GM21423 (cell line): ENCODE data around the gene FHOD3.

Experiments
- ATAC-seq: cut with Tn5 transposase; IDR thresholded peaks from one replicate; pipeline ENCODE4 v1.9.1; 2021; ENCODE audit warnings: mild to moderate bottlenecking, moderate library complexity; ENCODE audit not compliant: unreplicated experiment

Gene FHOD3

GRCh38 chr18:36643061-36643460, 345.5 kb downstream of the FHOD3 start:
- ATAC-seq: no peak

- ATAC-seq: no peak
Measured at GRCh38 chr18:36648803-36649202, 351.3 kb downstream of the FHOD3 start.

DNA sequence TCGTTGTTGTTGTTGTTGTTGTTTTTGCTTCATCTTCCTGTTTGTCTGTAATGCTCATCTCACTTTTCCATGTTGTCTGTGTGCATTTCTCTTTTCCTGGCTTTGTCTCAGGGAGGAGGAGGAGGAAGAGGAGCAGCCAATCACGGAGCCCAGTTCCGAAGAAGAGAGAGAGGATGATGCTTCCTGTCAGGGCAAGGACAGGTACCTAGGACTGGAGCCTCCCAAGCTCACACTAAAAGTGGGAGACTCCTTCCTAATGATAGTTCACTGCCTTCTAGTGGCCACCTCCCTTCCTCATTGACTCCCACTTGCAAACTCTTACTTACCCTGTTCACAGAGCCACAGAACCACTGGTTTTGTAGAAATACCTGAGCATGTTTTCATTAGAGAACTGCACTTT, 351.7 kb downstream of the FHOD3 start:
- ATAC-seq: no peak

- ATAC-seq: no peak
Measured at GRCh38 chr18:36650266-36650665, 352.8 kb downstream of the FHOD3 start.

- peak; percentile 89 for ATAC-seq
Measured at GRCh38 chr18:36650906-36651305, 353.4 kb downstream of the FHOD3 start.

DNA sequence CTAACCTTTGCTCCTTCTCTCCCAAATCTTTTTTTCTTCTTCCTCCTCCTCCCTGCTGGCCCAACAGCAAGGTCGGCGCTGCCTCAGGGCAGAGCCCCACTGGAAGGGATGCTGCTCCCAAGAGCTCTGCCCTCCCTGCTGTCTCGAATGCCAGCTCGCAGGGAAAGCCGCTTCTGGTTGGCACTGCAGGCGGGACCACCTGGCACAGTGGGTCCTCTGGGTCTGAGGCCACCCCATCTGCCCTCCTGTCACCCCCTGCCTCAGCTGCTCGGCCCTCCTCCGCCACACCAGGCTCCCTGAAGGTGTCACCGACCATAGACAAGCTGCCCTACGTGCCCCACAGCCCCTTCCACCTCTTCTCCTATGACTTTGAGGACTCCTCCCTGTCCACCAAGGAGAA, 355.0 kb downstream of the FHOD3 start:
- ATAC-seq: no peak

DNA sequence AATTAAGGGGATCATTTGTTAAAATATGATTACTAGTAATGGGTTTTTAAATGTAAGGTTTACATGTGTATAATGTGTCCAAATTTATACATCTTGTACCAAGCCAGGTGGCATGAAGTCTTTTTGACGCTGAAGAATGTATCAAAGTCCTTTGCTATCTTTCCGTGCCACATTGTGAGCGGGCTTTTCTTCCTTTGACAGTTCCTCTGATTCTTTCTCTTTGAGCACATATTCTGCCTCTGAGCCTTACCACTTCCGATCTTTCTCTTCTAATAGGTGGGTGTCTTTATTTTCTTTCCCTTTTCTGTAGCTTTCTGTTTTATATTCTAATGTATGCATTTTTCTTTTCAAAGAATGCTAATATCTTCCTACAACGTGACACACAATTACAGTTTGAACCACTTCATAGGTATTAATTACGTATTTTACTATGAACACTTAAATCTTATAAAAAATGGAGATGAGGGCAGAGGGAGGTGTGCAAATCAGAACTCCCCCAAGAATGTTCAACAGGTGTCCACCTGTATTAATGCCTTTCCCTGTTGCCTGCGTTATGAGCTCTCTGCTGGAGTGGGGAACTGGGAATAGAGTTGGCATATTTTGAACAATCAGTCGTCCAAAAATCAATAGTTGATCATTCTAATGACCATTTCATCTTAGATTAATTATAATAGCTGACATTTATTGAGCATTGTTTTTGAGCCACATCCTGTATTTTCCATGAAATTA, 355.8 kb downstream of the FHOD3 start:
- no peak for ATAC-seq

GRCh38 chr18:36653870-36654269, 356.4 kb downstream of the FHOD3 start:
- ATAC-seq: no peak

DNA sequence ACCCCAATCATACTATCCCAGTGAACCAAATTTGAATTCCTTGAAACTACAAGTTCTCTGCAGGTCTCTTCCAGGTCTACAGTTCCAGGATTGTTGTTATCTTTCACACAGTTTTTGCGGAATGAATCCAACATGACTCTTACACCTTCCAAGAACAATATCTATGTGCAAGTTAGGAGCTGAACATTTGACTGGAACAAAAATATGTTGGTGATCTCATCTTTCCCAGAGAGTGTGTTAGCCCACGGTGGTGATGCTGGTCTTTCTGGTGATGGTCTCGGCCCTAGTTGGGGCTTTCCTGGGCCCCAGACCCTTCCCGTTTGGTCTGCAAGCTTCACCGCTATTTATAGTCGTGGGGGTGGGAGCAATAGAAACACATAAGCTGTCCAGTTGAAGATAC, 357.6 kb downstream of the FHOD3 start:
- no peak for ATAC-seq

DNA sequence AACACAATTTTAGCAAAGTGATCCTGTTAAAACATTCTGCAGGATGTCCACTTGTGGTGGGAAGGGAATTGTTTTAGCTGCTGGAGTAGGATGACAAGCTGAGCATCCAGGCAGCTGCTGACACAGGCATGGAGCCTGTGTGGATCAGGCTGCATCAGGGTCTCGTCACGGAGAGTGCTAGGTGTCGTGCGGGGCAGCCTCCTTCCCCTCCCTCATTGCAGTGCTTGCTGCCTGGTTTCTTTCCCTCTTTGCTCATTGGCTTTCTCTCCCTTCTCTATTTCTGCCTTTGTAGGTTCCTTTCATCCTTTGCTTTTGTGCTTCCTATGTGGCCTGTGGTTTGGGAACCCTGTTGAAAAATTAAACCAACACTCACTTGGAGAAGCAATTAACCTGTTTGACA, 358.4 kb downstream of the FHOD3 start:
- ATAC-seq: no peak

DNA sequence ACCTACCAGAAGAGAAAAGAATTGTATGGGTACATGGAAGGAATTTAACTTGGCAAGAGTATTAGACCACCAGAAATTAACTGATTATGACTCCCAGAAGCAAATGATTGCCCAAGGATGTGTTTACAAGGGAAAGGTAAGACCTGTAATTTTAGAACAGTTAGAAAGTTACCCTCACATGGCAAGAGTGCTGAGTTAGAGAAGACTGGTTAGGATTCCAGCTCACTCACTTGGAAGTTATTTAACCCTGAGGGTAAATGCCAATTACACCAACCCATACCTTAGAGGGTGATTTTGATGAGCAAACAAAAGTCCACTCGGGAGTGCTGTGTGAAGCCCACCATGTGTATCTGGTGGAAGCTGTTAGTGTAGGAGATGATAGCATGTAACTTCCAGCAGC, 361.1 kb downstream of the FHOD3 start:
- ATAC-seq: no peak

GRCh38 chr18:36660311-36660710, 362.8 kb downstream of the FHOD3 start:
- no peak for ATAC-seq

- ATAC-seq: no peak
Measured at GRCh38 chr18:36661999-36662398, 364.5 kb downstream of the FHOD3 start.

- ATAC-seq: no peak
Measured at GRCh38 chr18:36663312-36663711, 365.8 kb downstream of the FHOD3 start.

GRCh38 chr18:36665952-36666351, 368.4 kb downstream of the FHOD3 start:
- no peak for ATAC-seq

GRCh38 chr18:36667811-36668210, 370.3 kb downstream of the FHOD3 start:
- ATAC-seq: no peak

DNA sequence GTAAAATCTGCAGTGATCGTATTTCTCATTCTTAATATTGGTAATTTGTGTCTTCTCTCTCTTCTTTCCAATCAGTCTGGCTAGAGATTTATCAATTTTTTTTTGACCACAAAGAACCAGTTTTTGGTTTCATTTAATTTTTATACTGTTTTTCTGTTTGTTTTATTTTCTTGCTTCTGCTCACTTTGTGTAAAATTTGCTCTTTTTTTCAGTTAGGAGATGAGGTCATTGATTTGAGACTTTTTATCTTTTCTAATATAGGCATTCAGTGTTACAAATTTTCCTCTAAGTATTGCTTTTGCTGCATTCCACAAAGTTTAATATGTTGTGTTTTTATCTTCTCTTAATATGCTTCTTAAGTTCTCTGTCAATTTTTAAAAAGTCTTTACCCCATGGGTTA, 370.8 kb downstream of the FHOD3 start:
- no peak for ATAC-seq

DNA sequence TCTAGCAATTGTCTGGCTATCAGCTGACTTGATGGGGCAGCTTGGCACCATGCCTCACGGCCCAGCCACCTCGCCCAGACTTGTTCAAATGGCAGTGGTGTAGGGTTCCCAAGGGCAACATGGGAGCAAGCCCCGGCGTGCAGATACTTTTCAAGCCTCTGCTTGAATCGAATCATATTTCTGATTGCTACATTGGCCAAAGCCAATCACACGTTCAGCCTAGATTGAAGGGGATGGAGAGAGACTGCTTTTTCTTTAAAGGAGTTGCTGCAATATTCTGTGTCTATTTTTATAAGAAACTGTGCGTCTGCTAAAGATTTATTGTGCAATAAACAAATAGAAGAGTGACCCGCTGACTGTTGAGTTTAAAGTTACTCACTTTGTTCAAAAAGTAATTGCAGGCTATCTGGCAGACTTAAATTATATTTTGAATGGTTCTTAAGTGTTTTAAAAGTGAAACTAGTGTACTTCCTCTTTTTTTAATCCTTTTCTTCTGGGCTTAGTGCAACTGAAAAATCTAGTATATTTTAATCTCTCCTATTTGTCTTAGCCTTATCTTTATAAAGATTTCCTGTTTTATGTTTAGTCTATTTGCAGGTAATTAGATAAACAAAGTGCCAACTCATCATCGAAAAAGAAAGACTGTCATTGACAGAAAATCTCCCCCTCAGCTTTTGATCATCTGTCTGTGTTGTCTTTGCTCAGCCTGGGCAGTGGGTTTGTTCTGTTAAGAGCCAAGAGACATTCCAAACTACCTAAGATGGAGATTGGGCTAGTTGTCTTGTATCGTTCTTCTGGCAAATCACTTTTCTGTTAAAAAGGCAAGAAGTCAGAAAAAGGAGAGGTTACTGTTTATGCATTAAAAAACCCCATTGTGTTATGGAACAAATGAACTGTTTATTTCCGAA, 375.2 kb downstream of the FHOD3 start:
- peak; percentile 80 for ATAC-seq

- no peak for ATAC-seq
Measured at GRCh38 chr18:36673452-36673851, 375.9 kb downstream of the FHOD3 start.

- no peak for ATAC-seq
Measured at GRCh38 chr18:36675076-36675475, 377.6 kb downstream of the FHOD3 start.

DNA sequence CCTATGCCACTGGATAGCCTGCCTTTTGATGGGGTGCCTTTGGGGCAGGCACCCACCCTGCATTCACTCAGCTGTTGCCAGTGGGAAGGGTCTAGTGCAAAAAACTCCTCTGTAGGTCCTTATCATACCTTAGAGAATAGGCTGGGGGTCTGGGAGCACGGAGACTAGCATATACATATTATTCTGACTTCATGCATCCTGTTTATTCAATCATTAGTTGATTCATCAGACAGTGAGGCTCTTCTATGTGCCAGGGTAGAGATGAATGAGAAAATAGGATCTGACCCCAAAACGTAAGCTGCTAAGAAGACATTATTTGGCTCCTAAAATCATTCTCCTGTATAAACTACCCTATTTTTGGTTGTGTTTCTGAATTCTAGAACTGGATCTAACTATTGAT, 378.0 kb downstream of the FHOD3 start:
- no peak for ATAC-seq

GRCh38 chr18:36676629-36677028, 379.1 kb downstream of the FHOD3 start:
- ATAC-seq: no peak
